SKM-1 treated with dmso at 0.1 percent for 144 hours (cell line): Measurements from ENCODE around the gene MCTP1.

Experiments
- DNase-seq: peaks from one replicate; lab custom pipeline; 2025; ENCODE audit not compliant: unreplicated experiment; lab: John Stamatoyannopoulos, UW

The MCTP1 gene

DNA sequence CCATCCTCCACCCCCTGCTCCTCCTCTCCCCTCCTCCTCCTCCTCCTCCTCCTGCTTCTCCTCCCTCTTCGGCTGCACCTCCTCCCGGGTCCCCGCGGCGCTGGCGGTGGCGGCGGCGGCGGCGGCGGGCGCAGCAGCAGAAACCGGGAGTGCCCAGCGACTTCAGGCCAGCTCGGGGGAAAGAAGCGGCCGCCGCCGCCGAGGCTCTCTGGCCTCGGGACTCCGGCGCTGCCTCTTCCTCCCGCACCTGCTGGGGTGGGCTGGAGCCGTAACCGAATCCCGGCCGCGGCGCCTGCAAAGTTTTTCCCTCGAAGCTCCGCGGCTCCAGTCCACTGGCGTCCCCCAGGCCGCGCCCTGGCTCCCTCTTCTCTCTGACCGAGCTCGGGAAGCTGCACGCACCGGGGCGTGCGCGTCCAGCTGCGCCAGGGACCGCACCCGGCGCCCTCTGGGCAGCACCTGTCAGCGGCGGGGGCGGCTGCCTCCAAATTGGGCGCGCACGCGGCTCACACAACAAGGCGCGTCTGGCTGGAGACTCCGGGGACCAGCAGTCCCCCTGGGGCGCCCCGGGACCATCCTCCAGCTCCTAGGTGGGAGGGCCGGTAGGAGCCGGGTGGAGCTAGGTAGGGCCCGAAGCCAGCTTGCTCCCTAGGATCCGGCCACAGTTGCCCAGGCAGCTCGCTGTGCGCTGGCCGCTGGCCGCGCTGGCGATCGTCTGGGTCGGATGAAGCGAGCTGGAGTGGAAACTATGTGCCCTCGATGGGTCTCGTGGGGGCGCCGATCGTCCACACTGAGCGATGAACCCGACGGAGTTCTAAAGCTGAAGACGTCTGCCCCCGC, at the start of gene MCTP1:
MCTP1 (minus strand) TSS at position 523 of the 837 bp plus-strand sequence.
- peak; percentile 33 for DNase-seq

DNA sequence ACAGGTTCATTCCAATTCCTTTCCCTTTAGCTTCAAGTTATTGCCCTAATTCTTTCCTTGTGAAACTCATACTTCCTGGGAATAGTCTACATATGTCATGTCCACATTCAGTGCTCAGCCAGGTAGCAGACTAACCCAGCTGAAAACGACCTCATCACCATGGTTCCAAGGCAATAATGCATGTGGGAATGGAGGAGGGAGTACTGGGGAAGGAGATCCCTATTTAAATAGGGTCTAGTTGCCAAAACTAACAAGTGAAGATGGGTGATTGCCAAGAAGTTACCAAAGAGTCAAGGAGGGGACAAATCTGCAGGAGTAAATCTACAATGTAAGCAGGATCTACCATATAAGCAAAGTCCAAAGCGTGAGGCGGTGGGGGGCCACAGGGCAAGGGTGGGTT, 47.3 kb upstream of the MCTP1 start:
- DNase-seq, result no peak

DNA sequence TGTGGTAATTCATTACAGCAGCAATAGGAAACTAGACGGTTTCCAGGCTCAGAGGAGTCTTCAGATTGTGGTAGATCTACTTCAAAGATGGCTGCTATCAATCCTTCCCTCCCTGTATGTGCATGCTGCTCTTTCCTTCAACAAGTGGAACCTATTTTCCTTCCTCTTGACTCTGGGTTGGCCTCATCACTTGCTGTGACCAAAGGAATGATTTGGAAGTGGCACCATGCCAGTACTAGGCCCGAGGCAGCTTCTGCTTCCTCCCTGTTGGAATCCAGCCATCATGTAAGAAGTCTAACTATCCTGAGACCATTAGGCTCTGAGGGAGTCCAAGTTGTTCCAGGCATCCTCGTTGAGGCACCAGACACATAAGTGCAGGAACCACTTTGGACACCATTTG, 46.5 kb upstream of the MCTP1 start:
- DNase-seq, result no peak

DNA sequence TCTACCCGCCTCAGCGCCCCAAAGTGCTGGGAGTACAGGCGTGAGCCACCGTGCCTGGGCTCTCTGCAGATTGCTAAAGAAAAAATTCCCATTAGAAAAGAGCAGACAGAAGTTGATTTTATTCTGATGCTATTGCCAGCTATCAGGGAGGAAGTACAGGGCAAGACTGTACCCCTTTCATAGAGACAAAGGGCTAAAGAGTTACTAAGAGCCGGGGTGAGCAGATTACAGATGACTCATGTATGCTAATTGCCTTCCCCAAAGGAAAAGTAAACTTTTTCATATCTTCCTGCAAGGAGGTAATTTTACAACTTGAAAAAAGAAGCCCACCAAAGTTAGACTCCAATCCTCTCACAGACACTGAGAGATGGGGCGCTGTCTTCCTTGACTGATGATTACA, 42.3 kb upstream of the MCTP1 start:
- no peak for DNase-seq

DNA sequence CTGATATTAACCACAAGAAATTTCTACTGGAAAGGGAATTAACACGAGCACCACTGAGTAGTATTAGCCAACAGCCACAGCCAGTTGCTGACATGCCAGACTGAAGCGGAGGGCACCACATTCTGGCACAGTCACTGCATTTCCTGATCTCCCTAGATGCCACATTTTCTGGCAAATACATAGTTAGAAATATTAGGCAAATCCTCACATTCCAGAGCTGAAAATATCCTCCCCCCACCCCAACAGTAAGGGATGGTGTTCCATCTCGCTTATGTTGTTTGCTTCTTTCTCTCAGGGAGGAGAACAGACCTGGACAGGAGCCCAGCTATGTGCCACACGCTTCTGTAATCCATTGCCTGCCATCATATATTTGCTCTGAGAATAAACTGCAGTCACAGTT, 32.8 kb upstream of the MCTP1 start:
- no peak for DNase-seq

DNA sequence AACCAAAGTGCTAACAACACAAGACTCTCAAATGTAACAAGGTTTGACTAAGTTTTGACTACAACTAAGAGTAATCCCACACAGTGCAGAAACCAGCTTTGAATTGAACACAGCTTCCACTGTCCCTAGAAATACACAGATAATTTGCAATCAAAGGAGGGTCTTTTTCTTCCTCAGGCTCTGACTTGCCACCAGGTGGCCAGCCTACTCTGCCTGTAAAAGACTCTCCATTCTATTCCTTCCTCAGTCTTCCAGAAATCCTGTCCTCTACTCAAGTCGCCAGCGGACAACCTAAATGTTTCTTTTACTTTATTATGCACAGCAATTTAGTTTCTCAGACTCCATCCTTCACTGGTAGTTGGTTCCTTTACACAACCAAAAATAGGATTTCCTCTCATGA, 32.2 kb upstream of the MCTP1 start:
- no peak for DNase-seq

DNA sequence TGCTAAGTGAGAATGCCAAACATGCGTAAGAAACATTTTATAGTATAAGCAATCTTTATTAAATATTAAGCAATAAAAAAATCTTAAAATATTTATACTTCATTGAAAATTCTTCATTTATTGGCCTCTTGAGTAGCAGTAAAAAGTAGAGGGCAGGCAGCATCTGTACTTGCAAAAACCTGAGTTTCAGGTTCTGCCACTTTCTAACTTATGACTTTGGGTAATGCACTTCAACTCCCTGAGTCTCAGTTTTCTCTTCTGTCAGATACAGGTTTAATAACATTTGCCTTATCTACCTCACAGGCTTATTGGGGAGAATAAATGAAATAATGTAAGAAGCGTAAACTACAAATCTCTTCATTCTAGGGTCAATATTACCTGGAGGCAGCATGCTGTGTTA, 19.8 kb upstream of the MCTP1 start:
- DNase-seq, result no peak

DNA sequence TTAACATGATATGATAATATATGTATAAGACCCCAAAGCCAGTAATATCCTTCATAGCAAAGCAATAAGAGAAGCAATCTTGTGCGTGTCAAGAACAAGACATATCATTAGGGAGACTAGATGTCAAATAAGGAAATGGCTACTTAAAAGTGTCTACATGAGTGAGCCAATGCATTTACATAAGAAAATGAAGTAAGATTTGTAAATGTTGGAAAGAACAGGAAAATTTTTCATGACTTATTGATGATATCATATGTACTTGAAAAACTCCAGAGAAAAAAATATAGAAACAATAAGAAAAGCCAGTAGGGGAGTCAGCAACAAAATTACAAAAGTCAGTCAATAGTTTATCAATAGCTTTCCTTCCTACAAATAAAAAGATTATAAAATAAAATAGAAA, 13.8 kb upstream of the MCTP1 start:
- DNase-seq, result no peak

DNA sequence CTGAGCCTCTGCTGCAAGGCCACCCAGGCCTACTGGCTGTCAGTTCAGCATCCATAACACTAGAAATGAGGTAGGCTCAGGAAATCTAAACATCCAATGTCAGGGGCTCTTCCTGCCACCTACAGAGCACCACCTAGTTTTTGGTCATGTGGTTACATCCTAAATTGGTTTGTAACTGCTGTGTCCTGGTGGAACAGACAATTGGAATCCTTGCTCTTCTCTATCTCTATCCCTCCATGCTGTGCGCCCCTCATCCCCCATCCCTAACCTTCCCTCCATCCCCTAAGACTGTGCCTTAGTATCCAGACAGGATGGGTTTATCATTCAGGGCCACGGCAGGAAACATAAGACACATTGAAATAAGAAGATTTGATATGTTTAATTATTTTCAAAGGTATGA, 11.4 kb upstream of the MCTP1 start:
- no peak for DNase-seq

DNA sequence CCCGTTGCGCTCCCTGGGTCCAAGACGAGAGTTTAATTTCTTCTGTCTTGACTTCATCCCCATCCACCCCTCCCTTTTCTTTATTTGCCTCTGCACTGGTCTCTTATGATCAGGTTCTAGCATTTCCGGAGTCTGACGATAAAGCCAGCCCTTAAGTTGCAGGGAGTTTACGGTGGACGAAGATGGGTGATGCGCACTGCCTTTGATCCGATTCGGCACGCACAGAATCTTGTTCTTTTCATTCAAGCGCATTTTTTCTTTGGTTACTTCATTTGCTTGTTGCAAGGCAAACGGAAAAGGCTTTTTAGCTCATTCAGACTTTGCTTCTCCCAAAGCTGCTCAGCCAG, 488 bp upstream of the MCTP1 start:
- no peak for DNase-seq

DNA sequence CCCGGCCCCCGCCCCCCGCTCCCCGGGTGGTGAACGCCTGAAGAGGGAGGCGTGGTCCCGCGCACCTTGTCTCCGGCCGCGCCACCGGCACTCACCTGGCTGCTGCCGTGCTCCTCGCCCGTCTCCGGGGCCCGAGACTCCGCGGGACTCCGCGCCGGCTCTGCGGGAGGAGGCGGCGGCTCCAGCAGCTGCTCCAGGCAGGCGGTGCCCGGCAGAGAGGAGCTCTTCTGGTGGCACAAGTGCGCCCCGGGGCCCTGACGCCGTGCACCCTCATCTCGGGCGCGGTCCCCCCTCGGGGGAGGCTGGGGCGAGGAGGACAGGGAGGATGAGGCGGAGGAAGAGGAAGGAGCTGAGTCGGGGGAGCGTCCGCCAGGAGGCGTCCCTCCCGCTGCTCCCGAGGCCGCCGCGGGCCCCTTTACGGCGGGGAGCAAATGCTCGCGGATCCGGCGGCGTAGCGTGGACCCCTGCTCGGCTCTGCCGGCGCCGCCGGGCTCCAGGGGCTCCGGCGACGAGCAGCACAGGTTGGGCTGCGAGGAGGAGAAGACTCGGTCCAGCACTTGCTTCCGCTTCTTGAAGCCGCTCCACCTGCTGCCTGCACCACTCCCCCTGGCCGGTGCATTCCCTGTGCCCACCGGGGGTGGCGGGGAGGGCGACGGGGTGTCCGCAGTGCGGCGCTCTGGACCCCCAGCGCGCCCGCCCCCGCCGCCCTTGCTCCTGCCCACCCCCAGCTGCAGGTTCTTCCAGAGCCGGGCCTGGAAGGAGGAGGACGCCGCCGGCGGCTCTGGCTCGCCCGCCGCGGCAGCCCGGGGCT, 928 bp downstream of the MCTP1 start:
- DNase-seq, result peak; percentile 33

DNA sequence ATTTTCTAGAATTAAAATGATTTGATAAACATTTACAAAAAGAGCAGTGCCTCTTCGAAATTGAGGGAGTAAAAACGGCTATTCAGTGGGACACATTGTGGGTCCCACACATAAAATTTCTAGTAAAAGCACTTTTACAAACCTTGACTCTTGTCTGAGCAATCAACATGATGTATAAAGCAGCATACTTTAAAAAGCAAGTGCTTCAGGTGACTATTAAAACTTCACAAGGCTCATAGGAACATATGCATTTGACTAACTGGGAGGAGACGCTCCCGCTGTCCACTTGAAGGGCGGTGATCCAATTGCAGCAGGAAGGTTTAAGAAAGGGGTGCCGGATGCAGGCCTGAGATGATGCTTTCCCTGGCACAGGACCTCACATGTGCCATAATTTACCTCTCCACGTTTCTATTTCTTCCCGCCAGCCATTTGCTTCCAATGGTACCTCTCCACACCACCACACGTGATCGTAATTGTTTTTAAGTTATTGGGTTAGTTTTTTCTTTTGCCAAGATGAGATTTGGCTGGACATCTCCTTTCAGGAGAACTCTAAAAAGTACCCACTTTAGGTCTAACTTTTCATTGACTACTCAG, 1.8 kb downstream of the MCTP1 start:
- DNase-seq, result no peak

DNA sequence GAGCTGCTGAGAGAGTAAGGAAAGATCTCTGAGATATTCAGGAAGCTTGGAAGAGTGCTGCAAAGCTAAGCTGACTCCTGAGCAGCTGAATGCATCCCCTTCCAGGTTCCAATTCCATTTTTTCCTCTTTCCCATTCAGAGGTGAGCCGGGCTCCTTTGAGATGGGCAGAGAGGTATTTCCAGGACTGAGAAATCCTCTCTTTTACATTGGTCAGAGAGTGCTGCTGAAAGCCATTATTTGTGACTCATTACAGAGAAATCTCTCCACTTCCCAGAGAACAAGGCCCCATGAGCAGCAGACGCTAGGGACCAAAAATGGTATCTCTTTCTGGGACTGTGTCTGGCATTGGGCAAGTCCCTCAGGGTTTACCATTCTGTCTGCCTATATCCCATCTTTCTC, 3.7 kb downstream of the MCTP1 start:
- DNase-seq, result no peak

DNA sequence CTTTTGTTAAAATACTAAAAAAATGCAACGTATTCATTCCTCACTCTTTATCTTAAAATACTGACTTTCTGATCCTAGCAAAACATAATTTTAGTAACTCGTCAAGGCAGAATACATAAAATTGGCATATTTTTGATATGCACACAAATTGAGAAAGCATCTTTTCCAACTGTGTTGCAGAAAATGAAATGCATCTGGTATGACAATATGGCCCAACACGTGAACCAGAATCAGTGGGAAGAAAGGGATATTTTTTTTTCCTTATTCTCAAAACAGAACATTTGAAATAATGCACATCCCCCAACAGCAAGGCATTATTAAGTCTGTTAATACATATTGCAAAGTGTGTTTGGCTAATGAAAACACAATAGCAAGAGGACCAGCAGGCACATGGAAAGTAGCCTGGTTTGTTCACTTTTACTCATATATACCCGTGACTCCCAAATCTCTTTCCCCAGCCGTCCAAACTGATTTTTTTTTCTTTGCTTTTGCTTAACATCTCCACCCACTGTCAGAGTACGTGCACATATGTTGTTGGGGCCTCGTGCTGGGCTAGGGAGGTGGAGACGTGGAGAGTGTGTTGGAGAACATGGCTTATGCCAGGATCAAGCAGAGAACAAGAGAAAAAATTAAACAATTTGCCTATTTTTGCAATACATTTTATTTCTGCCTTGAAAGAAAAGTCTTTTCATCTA, 4.3 kb downstream of the MCTP1 start:
- no peak for DNase-seq

DNA sequence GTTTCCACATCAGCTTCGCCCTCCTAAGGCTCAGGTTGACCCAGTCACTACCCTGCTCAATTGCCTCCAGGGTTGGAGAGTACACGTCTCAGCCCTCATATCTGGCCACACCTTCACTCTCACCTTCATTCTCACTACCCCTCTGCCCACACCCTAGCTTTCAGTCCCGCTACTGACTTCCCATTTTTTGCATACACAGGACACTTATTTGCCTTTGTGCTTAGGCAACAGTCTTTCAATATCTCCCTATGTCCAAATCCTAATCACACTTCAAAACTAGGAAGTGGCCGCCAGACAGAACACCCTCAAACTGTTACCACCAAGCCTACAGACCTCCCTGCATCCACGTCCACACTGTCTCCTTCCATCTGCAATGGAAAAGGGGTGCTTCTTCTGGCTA, 10.9 kb downstream of the MCTP1 start:
- DNase-seq, result peak; percentile 77

DNA sequence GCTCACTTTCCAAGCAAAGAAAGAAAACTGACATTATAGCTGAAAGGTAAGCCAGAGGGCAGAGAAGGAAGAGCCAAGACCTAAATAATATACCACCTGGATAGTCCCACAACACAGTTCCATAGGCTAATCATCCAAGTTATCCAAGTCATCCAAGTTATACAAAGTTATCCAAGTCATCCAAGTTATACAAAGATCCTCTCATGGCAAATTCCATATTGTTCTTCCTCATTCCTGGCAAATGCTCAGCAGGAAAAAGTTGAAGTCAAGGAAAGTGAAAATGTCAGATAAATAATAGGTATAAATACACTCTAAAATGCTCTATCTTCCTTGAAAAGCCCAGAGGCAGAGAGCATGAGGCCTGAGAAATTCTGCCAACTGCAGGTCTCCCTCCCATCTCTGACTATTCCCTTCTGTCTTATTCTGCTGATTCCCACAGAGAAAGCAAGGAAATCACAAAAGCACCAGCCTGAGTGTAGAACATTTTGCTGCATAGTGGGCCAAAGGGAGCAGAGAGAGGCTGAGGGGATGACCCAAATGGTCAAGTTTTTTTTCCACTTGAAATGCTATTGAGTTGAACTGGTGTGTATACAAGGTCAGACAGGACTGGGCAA, 12.5 kb downstream of the MCTP1 start:
- DNase-seq, result no peak

DNA sequence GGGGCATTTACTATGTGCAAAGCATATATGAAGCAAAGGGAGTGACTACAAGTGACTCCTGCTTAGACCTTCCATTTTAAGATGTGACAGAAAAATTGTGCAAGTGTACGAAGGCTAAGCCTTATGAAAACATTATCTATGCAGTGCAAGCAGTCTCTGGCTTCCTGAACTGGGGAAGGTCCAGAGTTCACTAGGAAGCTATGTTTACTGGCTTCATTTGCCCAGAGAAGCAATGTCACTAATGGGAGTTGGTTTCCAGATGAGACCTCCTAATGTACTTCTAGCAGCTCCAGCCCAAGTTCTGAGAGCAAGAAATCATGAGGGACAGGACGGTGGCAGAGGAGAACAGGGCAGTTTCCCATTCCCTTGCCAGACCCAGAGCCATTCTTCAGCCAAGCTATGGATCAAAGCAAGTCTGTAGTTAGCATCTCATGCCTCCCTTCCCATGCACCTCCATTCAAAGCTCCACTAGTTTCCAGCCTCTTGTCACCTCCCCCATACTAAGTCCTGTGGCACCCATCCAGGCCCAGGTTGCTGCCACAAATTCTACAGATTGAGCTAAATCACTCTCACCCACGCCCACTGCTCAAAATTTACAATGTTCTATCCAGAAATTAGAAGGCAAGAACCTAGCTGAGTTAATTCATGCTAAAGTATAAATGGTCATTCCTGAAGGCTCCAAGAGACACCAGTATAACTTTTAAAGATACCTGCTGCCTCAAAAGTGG, 21.8 kb downstream of the MCTP1 start:
- DNase-seq, result peak; percentile 42

DNA sequence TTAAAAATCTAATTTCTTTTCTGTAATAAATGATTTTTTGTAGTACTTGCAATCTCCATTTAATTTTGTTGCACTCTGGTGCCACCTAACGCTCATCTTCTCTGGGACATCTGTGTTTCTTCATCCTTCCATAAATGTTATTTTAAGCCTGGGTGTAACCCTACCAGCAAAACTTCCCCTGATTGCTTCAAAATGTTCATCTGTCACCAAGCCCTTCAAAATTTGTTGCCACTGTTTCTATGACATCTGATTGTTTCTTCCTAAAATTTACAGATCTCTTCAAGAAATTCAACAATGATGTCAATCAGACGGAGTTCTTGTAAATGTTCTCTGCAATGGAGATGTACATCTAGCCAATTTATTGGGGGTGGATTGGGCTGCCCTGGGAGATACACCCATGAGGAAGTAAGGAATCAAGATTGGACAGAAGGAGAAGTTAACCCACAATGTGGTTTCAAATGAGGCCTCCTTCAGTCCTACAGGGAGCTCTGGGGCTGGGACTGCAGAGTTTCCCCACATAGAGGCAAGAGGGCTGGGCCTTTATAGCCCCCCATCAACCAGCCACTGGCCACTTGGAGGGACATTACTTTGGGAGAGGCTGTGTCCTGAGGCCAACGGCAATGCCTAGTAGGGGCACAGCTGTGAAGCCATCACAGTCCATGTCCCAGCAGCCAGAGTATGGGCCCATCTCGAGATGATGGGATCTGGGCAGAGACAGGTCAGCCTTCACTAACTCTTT, 23.3 kb downstream of the MCTP1 start:
- peak; percentile 85 for DNase-seq

DNA sequence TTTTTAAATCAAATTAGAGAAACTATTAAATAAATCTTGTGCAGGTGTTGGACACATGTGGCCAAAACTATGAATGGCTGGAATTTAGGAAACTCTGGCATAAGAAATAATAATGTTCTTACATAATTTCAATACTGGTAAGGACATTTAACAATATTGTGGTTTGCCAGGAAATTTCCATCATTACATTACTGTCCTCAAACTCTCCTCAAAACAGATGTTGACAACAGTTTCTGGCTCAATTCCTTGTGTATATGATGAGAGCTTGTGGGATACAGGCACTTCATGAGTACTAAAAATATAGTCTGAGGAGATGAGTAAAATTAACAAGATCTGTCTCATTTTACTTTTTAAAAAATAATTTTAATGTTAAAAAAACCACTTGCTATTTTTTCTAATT, 27.9 kb downstream of the MCTP1 start:
- DNase-seq, result no peak

DNA sequence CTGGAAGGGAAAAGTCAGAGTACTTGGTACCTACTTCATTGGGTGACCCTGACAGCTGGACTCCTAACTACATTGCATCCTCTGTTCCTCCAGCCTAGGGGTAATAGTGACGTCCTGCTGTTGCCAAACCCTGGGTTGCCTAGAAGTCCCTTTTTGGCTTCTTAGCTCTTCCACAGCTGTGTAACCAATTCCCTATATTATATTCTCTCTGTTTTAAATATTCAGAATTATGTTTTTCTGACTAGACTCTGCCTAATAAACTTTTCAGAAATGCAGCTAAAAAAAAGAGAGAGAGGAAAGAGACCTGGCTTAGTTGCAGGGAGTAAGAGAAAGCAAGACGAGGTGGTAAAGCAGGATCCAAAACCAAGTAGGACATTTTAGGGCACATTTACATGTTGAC, 28.4 kb downstream of the MCTP1 start:
- no peak for DNase-seq
